HG02884 (cell line): ENCODE measurements around the gene PRKACA.
"Not testable (repeated sequence)": the region's sequence is repeated elsewhere in the genome, so short reads cannot be mapped to it uniquely, and the experiment has no call there.

ENCODE experiments used
- ATAC-seq: cut with Tn5 transposase; IDR thresholded peaks from one replicate; pipeline ENCODE4 v1.9.1; 2021; ENCODE audit warnings: mild to moderate bottlenecking, moderate library complexity; ENCODE audit not compliant: unreplicated experiment

Gene PRKACA

GRCh38 chr19:14052470-14052869 lies 65.1 kb downstream of the PRKACA start:
- no peak for ATAC-seq

GRCh38 chr19:14051980-14052379 lies 65.6 kb downstream of the PRKACA start:
- no peak for ATAC-seq

- not testable (repeated sequence) for ATAC-seq
Measured at GRCh38 chr19:14050961-14051360, 66.6 kb downstream of the PRKACA start.

- no peak for ATAC-seq
Measured at GRCh38 chr19:14050512-14050911, 67.0 kb downstream of the PRKACA start.

- ATAC-seq, result no peak
Measured at GRCh38 chr19:14048443-14049153, 69.0 kb downstream of the PRKACA start.

GRCh38 chr19:14047866-14048265 lies 69.7 kb downstream of the PRKACA start:
- ATAC-seq, result not testable (repeated sequence)

GRCh38 chr19:14042659-14043608 lies 74.6 kb downstream of the PRKACA start:
- not testable (repeated sequence) for ATAC-seq
